ENCODE results near the gene SLC5A11.
"Not testable (repeated sequence)": the region's sequence is repeated elsewhere in the genome, so short reads cannot be mapped to it uniquely, and the experiment has no call there.

Gene SLC5A11

DNA sequence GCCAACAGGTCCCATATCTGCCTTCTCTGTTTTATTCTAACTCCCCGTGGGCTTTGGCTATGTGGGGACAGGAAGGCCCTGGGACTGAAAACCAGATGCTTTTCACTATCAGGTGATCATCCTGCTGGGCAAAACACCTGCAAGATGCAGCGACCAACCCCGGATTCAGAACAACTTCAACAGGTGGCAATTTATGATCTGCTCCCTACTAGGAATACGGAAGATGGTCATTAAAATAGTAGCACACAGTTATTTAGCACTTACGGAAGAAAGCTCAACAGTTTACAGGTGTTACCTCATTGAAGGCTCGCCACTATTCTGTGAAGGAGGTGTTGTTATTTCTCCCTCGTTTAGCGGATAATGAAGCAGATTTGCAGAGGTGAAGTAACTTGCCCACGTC, 7.8 kb upstream of the SLC5A11 start:
- no peak for DNase-seq

- DNase-seq = peak; percentile 29
These were observed 7.1 kb upstream of the SLC5A11 start for GRCh38 chr16:24838554-24839266.

- DNase-seq = no peak
These were observed 6.3 kb upstream of the SLC5A11 start for GRCh38 chr16:24839347-24839972.

DNA sequence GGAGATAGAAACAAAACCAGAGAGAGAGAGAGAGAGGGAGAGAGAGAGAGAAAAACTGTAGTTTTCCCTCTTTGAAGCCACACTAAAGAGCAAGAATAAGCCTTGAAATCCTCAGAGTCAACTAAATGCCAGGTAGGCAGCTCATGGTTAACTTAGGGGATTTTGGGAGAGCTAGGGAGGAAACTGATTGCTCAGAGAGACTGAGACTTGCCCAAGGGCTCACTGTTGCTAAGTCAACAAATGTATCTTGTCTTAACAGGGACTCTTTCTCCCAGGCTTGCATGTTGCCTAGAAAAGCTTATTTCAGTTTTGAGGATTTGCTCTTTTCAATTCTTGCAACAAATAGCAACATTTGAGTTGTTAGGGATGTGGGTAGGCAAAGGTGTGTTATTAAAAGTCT, 4.5 kb upstream of the SLC5A11 start:
- no peak for DNase-seq

DNA sequence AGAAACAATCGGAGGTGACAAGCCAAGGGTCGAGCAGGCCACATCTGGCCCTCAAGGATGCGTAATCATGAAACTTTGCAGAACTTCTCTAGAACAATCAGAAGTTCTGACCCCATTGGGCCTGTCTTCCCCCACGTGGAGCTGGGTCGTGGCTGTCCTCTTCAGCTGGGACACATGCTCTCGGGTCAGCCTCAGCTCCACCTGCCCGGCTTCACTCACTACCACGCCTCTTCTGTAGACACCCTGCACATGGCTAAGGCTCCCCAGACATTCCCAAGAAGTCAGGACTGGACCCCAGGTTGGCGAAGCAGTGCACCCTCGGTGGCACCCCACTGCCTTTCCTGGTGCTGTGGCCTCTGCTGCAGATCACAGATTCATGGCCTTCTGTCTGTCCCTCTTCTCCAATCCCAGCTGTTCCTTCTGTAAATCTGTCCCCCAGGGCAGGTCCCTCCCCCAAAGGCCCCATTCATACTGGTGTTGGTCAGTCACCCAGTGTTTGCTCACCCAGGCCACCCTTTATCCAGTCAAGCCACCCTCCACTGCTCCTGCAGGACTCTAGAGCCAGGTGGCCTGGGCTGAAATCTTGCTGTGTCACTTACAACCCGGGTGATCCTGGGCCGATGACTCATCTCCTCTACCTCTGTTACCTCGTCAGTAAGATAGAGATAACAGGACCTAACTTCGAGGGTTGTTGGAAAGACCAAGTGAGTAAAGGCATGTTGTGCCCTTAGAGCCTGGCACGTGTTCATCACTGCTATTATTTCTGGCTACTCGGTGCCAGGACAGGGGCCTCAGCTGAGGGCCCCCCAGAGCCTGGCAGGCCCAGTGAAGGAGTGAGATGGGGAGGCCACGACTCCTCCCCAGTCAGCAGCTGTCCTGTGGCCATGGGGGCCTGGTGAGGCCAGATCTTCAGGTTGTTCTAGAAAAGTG, 1.4 kb upstream of the SLC5A11 start:
- no peak for DNase-seq

DNA sequence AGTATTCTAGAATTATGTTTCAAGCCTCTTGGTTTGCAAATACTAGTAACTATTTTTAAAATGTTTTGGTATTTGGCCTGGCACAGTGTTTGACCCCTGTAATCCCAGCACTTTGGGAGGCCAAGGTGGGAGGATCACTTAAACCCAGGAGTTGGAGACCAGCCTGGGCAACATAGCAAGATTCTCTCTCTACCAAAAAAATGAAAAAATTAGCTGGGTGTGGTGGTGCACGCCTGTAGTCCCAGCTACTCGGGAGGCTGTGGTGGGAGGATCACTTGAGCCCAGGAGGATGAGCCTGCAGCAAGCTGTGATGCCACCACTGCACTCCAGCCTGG, 765 bp upstream of the SLC5A11 start:
- not testable (repeated sequence) for DNase-seq

GRCh38 chr16:24846548-24847357, 990 bp downstream of the SLC5A11 start:
- no peak for DNase-seq

DNA sequence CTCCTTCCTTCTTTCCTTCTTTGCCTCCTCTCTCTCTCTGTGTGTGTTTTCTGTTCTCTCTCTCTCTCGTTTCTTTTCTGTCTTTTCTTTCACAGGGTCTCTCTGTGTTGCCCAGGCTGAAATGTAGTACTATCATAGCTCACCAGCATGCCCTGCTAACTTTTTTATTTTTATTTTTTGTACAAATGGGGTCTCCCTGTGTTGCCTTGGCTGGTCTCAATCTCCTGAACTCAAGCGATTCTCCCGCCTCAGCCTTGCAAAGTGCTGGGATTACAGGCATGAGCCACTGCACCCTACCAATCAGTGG, 1.5 kb downstream of the SLC5A11 start:
- no peak for DNase-seq

DNA sequence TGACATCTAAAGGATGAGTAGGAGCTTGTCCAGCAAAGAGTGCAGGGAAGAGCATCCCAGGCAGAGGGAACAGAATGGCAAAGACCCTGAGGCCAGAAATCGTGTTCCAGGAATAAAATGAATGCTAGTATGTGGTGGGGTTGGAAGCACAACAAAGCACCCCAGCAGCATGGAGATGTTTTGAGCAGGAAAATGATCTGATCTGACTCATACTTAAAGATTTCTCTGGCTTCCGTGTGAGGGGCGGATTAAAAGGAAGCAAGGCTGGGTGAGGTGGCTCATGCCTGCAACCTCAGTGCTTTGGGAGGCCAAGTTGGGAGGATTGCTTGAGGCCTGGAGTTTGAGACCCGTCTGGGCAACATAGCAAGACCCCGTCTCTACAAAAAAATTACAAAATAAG, 2.3 kb downstream of the SLC5A11 start:
- no peak for DNase-seq

DNA sequence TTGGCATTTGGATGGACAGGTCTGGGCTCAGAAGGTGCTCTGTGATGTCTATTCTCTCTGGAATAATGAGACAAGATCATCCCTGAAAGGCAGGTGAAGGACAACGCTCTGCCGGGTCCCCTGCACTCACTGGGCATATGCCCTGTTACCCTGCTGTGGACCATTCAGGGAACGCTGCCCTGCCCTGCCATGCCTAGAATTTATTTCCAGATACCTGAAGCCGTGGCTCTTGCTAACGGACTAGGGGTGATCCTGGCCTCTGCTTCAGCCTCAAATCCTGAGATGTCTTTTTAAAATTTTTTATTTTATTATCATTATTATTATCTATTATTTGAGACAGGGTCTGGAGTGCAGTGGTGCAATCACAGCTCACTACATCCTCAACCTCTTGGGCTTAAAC, 3.9 kb downstream of the SLC5A11 start:
- no peak for DNase-seq

DNA sequence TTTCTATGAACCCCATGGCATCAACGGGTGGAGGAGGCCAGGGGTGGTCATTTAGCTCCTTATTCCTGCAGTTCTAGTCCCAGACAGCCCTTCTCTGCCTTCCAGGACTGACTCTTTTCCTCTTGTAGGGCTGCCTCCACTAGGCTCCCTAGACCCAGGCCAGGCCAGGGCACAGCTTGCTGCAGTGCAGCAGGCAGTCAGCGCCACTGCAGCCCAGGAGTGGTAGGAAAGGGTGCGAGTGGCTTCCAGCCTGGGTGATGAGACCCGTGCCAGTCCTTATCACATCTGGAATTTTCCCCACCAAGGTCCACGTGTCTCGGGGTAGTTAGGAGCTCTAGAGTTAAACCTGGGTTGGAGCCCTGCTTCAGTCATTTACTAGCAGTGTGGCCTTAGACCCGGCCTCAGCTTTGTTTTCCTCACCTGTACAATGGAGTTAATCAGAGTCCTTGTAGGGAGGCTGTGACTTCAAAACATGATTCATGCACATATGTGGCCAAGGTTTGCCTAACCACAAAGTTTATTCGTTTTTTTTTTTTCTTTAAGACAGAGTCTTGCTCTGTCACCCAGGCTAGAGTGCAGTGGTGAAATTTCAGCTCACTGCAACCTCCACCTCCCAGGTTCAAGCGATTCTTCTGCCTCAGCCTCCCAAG, 4.7 kb downstream of the SLC5A11 start:
- no peak for DNase-seq

DNA sequence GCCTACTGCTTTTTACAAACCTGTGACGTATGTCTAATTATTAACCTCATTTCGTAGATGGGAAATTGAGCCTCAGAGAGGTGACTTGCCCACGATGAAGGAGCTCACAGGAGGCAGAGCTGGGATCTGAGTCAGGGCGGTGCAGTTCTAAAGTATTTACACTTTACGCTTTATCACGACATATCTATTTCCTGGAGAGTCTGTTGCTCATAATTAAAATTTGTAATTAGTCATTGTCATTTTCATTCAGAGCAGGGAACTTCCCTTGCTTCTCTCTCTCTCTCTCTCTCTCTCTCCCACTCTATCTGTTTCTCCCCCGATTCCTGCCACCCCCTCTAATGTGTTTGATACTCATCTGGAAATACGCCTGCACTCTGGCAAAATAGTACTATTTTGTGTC, 5.9 kb downstream of the SLC5A11 start:
- DNase-seq = no peak

DNA sequence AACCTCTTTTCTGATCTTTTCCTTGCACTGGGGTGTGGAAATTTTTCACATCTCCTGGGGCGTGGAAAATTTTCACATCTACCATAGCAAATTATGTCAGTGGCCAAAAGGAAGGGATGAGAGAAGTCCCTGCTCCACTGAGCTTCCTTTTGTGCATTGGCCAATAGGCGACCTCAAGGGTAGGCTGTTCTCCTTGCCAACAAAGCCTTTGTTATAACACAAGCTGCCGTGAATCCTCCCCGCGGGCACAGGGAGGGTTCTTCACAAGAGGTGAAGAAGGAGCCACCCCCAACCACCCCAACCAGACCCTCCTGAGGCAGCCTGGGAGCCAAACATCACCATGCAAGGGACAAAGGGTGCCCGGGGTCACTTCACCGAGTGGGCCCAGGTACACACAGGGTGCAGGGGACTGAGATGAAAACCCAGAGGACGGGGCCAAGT, 6.5 kb downstream of the SLC5A11 start:
- DNase-seq = no peak

- no peak for DNase-seq
These were observed 7.5 kb downstream of the SLC5A11 start for GRCh38 chr16:24853169-24853824.

GRCh38 chr16:24853830-24854229, 8.1 kb downstream of the SLC5A11 start:
- no peak for DNase-seq

DNA sequence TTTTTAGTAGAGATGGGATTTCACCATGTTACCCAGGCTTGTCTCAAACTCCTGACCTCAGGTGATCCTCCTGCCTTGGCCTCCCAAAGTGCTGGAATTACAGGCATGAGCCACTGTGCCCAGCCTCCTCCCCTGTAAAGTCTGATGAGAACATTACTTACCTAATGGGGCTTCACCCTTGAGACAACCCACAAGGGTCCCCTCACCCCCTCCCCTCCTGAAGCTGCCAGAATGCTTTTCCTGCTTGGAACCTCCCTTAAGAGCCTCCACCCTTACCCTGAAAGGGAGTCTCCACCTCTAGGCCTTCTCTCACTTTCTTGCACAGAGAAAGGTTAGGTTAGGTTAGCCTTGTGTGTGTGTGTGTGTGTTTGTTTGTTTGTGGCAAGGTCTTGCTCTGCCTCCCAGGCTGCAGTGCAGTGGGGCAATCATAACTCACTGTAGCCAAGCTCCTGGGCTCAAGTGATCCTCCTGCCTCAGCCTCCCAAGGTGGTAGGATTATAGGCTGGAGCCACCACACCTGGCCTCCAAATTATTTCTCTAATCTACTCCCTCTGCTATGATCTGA, 8.9 kb downstream of the SLC5A11 start:
- DNase-seq = no peak

- no peak for DNase-seq
These were observed 9.9 kb downstream of the SLC5A11 start for GRCh38 chr16:24855678-24856077.

GRCh38 chr16:24856871-24857270, 11.1 kb downstream of the SLC5A11 start:
- not testable (repeated sequence) for DNase-seq

DNA sequence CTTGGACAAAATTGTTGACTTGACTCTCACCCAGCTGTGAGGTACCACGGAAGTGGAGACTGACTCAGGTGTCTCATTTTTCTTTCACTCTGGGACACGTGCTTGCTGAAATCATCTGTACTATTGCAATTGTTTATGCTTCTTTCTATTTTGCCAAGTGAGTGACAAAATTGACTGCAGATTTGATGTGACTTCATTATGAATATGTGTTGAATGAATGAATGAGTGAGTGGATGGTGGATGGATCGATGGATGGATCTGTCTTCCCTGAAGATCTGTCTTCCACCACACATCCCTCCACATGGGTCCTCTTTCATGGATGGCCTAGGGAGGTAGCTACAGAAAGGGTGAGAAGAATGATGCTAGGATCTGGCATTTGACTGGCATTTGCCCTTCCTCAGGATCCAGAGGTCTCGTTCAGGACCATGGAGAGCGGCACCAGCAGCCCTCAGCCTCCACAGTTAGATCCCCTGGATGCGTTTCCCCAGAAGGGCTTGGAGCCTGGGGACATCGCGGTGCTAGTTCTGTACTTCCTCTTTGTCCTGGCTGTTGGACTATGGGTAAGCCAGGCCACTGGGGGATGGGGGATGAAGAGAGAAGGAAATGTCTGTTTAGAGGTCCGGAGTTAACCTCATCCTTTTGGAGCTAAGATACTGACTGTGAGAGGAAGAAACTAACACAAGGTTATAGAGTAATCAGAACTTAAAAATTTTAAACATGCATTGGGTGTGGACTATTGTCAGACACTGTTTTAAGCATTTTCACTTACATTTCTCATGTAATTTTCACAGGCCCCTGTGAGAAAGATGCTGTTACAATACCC, 12.7 kb downstream of the SLC5A11 start:
- DNase-seq = peak; percentile 49

DNA sequence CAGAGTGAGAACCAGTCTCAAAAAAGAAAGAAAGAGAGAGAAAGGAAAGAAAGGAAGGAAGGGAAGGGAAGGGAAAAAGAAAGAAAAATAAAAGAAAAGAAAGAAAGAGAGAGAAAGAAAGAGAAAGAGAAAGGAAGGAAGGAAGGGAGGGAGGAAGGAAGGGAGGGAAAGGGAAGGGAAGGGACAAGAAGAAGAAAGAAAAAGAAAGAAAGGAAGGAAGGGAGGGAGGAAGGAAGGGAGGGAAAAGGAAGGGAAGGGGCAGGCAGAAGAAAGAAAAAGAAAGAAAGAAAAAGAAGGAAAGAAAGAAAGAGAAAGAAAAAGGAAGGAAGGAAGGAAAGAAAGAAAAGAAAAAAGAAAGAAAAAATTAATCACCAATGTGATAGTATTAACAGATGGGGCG, 15.7 kb downstream of the SLC5A11 start:
- no peak for DNase-seq
